Iris pigment epithelial cell (primary cell): Measurements from ENCODE around the gene EGFLAM.

Source experiments
- DNase-seq: peaks from one replicate; pipeline ENCODE4 v3.0.0-alpha.2; 2011; ENCODE audit warnings: low read depth

The EGFLAM gene

DNA sequence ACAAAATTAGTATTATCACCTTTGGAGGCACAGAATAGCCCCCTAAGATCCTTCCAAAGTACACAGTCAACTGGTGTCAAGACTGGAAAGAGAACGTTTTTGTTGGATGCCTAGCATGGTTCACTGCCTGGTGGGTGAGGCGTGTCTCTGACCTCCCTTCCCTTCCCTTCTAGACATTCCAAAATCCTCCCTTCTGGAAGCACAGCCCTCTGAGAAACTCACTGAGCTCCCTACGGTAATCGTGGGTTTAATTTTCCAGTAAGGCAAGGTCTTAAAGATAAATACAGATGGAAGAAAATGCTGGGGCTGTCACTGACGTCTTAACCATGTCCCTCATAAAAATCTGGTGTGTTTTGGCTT is 159.3 kb downstream of the EGFLAM start:
- DNase-seq = no peak

DNA sequence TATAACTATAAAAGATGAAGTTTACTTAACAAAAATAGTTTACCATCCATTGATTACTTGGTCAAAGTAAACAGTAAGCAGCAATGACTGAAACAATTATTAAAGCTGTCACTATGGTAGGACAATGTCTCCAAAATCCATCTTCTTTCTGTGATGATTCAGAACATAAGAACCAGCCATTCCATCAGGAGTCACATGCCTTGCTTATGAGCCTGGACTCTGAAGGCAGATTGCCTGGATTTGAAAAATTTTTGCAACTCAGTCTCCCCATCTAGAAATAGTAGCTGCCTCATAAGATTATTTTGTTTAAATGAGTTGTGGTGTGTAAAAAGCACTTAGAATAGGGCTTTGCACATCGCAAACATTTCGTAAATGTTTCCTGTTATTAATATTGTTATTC is 161.9 kb downstream of the EGFLAM start:
- DNase-seq = peak; percentile 35

DNA sequence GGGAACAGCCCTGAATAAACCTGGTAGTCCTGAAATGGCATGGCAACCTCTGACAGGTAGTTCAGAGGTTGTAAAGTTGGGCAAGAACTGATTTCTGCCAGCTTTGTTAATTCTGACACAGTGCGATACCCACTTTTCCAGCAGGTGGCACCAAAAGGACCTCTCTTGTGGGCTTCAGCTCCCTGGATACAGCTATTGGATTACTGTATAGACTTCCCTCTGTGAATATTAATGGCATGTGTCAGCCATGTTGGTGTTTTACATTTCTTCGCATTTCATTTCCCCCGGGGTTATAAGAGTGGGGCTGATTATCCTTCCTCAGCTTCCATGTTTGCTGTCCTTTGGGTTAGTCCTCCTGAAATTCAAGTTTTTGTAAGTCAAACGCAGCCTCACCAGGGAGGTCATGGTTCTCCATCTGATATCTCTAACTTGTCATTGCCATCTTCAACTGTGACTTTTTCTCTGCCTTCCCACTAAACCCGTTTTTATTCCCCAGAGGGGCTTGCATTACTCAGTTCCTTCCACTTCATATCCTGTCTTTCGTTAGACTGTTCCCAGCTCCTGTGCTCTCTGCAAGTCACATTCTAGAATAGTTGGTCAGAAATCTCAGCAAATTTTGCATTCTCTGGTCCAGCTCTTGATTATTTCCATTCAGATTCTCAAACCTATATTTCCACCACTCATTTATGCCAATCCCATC is 162.5 kb downstream of the EGFLAM start:
- peak; percentile 71 for DNase-seq

DNA sequence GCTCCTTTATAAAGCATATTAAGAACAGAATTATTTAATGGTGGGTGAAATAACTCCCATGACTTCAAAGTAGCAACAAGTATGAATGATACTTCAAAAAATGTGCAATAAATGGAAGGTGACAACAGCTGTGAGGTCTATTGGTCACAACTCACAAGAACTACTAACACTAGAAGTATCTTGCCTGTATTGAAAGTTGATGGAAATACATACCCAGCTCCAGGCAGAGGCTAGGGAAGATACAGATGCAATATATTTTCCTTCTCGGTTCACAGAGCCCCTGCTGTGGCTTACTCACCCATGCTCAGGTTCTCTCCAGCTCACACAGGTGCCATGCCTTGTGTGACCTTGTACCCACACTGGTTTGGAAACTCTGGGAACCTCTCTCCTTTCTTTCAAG is 164.3 kb downstream of the EGFLAM start:
- DNase-seq = no peak

DNA sequence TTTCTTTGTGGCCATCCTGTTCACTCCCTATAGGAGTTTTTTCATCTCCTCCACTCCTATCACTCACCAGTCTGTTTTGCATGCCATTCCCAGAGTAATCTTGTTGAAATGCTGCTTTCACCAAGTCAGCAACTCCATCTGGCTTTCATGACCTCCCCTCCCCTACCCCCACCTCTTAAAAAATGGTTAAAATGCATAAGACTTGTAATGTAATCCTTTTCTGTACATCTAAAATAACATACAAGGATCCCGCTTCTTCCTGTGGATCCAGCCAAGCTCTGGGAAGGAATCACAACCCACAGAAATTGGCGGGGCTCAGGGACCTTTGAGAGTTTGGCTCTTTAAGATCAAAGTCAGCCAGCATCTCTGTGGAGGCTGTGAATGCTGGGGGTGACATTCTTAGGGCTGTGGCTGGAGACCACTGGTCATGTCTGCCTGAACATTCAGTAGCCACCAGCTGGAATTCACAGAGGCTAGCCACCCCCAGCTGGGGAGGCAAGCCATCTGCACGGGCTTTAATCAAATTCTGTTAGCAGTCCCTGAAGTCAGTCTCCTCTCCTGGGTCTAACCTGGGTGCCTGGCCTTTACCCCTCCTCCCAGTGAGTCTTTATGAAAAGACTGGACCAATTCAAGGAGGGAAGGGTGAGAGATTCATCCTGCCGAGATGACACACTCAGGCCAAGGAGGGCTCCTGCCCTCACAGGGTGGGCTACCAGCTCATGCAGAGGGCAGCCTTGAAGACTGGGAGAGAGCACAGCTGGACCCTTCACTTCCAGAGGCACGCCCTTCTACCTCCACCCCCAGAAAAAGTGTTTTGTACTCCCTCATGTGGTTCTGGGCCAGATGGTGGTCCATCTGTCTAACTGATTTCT is 165.2 kb downstream of the EGFLAM start:
- DNase-seq = no peak

DNA sequence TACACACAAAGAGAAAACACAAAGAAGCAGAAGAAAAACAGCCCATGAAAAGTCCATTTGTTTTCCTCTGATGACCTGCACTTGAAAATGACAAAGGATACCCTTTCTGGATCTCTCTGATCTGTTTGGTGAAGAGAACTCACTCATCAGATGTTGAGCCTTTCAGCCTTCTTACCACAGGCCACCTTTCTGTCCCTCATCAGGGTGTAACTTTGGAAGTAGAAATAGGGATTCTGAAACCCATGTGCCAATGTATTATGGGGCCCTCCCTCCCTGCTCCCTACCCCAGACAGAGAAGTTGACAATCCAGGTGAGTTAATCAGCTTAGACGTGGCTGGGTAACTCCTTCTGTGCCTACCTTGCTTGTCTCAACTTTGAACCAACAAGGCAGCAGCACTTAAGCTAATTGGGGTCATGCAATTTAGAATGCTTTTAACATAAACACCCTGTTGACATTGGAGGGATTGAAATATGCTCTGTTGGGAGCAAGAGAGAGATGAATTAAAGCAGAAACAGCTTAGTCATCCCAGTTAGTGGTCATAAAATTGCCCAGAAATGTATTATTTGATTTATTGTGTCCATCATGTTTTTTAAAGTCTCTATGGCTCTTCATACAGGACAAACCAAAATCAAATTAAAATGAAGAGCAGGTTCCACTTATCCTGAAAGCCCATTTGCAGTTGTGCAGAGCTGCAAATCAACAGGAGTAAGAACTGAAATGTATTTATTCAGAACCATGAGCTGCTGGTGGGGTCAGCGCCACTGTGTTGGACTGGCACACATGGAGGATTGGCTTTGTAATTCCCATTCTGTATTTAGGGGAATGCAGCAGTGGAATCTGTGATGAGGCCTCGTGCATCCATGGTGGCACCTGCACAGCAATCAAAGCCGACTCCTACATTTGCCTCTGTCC is 166.0 kb downstream of the EGFLAM start:
- no peak for DNase-seq

DNA sequence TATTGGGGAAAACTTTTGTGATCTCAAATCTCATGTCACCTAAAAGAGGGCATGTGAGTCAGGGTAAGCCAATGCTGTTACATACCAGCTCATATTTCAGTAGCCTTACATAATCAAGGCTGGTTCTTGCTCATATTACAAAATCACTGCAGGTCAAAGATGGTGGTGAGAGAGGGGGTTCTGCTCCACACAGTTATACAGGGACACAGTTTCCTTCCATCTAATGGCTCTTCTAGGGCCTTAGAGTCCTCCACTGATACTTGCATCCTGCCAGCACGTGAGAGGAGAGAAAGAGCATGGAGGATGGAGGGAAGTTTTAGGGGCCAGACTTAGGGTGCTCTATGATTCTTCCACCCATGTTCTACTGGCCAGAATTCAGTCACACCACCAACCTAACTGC is 168.1 kb downstream of the EGFLAM start:
- DNase-seq = peak; percentile 71

DNA sequence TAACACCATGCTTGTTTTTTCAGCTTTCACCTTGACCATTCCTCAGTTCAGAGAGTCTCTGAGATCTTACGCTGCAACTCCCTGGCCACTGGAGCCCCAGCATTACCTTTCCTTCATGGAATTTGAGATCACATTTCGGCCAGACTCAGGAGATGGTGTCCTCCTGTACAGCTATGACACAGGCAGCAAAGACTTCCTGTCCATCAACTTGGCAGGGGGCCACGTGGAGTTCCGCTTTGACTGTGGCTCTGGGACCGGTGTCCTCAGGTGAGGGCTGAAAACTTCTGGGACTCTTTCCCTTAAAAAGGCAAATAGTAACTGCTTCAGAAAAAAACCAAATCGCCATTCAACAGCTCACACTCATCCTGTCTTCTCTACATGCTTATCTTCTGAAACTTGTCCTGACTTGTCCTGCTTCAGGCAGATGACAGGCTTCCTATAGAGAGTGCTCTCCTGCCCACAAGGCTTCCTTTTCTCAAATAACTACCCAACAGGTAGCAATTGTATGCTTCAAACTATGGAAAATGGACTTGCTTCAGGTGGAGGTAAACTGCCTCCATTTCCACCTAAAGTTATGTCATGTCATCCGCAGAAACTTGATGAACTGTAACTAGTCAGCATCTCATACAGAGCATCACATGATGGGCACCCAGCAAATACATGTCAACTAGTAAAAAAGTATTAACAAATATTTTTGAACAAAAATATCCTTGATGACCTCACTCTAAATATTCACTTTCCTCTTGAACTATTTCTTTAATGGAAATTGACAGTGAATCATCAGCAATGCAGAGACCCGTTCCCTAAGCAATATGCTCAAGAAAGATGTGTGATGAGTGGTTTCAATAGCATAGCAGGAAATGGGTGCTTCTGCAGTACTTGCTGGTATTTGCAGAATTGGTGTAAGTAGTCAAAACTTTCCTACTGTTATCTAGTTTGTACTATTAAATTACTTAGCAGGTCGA is 168.9 kb downstream of the EGFLAM start:
- peak; percentile 81 for DNase-seq

DNA sequence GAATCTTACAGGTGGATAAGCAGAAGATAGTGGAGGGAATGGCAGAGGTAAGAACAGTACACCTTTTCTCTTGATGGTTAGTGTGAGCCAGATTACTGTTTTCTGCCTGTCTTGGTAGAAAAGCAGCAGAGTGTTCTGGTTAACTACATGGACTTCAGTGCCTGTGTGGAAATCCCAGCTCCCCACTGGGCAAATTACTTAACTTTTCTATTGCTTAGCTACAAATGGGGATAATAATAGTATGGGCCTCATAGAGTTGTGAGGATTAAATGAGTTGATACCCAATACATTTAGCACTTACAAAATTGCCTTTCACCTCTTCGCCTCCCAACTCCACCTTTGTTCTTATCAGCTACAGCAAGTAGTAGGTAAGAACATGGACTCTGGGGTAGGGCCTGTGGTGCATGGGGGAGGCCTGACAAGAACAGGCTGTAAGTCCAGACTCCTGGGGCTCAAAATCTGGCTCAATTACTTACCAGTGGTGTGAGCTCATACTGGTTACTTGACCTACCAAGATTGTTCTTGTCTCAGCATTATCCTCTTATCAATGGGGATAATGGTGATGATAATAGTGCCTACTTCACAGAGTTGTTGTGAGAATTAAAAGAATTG is 173.0 kb downstream of the EGFLAM start:
- DNase-seq = no peak

DNA sequence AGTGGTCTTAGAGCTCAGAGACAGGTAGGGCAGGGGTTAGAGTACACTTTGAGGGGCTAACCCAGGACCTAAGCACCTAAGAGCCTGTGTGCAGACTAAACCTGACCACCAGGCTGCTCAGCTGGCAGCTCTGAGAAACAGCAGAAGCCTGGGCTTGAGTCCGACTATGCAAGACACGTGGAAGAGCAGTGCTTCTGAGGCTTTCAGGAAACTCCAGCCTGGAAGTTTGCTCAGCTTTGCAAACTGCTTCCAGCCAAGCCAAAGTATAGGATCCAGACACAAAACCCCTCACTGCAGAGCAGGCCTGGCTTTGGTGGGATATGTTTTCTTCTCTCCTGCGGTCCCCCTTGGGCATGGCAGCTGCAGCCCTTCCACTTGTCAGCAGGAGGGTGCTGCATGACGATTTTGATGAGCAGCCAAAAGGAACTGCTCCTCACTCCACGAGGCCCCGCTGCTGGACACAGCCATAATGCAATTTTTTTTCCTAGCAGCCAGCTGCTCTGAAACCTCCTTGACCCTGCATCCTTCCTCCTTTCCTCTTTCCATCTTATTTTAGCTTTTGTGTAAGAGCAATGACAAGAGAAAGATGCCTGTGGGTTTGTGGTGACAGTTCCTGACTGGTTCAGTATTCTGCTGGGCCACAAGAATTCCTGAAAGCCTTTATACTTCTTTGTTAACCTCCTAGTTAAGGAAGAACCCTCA is 175.0 kb downstream of the EGFLAM start:
- peak; percentile 79 for DNase-seq

DNA sequence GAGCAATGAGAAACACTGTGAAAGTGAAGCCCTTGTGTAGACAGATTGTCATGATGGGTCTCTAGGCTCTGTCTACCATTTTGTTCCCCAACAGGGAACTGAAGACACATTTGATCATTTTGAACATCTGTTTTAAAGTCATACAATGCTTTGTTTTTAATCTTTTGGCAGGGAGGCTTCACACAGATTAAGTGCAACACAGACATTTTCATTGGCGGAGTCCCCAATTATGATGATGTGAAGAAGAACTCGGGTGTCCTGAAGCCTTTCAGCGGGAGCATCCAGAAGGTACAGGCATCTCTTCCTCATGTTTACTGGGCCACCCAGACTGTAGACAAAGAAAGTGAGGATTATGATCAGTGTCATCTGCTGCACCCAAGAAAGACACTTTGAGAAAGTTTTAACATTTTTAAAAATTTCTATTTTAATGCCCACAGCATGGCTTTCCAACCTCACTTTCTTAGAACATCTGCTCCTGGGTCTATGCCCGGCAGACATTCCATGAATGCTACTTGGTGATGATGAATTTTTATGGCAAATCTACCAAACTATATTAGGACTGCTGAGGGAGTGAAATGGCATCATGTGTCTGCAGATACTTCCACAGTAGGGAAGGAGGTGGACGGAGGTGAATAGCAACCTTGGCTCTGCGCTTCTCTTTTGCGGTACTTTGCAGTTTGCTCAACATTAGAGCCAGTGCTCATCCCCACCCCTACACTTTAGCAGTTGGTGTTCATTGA is 176.8 kb downstream of the EGFLAM start:
- no peak for DNase-seq

DNA sequence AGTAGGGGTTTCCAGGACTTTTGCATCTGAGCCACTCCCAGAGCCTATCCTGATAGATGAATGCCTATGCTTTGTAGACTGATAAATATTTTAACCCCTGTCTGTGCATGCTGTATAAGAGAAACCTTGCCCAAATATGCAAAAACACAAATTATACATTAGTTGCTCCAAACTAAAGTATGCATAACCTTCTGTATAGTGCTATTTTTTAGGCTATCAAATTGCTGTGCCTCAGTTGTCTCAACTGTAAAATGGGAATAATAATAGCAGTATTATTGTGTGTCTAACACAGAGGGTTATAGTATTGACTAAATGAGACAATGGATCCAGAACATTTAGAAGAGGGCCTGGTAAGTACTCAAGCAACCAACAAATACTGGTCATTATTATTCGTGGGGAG is 180.4 kb downstream of the EGFLAM start:
- DNase-seq = no peak

DNA sequence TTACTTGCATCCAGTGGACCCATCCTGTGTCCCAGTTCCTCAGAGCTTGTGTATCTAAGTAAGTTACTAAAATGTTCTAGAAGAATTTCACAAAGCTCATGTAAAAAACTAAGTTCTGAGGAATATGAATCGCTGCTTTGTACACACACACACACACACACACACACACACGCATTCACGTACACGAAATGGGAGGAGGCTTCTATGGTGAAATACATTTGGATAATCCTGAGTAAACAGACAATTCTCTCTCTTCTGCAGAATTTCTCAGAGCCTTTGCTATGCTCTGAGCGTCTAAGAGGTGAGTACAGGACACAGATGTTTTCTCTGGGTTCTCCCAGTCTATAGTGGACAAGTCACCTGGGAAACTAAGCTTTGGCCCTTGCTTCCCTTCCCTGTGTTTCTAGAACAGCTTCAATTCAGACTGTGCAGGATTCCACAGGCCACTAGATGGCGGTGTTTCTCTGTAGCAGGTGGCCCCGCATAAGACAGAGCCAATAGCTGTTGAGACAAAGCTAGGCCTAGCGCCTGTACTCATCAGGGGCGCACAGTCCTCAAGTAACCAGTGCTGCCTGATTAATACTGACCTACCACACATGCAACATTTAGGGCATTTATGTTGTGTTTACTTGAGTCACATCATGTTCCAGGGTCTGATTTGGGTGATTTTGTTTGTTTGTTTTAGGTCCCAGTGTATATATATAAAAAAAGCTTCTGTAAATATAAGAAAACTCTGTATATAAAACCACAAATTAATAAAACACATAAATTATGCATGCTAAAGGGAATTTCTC is 183.3 kb downstream of the EGFLAM start:
- peak; percentile 91 for DNase-seq

DNA sequence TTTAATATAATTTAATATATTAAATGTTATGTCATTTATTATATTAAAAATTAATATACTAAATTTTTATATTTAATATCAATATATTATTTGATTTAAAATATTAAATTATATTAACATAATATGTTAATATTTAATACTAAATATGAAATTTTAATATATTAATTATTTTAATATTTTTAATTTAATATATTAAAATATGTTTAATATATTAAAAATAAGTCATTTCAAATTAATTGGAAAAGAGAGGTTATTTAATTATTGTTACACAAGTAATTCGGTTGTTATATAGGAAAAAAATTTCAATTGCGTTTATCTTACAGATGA is 183.9 kb downstream of the EGFLAM start:
- no peak for DNase-seq

DNA sequence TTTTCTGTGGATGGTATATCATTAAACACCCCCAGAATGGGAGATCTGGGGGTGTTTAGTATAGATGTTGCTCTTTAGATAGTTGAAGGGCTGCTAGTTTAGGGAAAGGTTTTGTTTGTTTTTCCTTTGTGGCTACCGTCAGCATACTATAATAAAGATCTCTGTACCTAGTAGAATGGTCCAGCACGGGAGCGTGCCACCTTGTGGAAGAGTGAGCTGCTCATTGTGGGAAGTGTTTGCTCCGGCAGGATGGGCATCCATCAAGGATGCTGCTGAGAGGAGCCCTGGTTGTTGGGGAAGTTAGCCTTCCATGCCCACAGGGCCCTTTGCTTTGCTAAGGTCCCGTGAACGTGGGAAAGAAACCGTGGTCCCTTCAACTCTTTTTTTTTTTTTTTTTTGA is 185.0 kb downstream of the EGFLAM start:
- DNase-seq = no peak

DNA sequence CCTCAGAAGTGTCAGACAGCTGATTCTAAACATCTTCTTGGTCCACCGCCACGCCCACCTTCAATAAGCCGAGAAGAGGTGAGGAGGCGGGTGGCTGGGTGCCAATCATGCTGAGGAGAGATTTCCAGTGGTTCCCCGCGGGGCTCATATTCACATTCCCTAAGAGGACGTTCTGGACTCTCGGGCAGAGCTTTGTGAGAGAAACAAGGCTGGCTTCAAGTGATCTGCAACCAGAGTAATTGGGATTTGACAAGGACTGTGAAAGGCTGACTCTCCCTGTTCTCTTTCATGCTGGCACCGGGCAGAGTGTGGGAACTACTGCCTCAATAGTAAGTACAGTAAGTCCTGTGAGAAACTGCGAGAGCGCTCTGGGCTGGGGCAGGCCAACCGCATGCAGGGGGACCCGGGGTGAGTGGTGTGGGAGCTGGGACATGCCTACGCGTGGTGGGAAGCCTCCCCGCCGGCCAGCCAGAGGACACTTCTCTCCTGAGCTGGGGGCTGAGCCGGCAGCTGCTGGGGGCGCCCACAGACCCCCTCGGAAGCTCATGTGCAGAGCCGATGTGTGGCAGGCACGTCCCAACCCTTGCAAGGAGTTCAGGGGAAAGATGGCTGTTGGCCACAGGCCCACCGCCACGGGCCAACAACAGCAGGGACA is 187.1 kb downstream of the EGFLAM start:
- DNase-seq = peak; percentile 49

DNA sequence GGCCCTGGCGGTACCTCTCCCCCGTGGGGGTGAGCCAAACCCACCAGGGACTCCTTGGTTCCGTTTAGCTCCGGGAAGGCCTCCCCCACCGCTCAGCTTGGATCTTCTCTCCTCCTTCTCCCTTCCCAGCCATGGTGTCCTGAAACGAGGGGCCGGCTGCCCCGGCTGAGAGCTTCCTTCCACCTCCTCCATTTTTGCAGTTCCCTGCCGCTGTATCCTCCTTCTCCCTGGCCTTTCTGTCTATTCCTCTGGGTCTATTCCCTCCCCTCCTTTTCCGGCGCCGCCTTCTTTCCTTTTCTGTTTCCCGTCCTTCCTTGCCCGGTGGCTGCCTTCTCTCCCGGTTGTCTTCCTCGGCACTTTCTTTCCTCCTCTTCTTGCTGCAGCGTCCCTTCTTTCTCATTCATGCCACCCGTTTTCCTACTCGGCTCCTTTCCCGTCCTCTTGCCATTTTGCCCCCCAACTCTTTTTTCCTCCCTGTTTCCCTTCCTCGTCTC is 187.7 kb downstream of the EGFLAM start:
- DNase-seq = no peak

DNA sequence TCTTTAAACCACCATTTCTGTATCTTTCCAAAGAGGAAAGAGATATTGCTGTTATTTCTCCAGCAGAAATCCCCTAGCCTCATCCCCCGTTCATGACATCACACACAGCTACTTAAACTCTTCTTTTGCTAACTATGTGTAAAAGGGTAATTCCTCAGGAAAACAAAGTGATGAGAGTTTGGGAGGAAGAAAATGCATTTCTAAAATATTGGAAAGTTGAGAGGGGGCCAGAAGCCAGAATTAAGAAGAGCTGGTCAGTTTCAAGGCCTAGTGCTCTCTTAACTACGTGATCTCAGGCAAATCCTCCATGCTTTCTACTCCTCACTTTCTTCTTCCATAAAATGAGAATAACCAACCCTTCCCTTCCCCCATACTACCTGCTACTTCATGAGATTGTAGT is 188.7 kb downstream of the EGFLAM start:
- DNase-seq = no peak
